Fibroblast of skin of abdomen (primary cell): Measurements from ENCODE around the gene DCLK2.

ENCODE experiments used
- DNase-seq: peaks from one replicate; pipeline ENCODE4 v3.0.0-alpha.2; 2013

Gene DCLK2

GRCh38 chr4:150117629-150118028, 39.4 kb downstream of the DCLK2 start:
- no peak for DNase-seq

GRCh38 chr4:150119492-150119891, 41.2 kb downstream of the DCLK2 start:
- peak; percentile 56 for DNase-seq

- DNase-seq: no peak
Observed at GRCh38 chr4:150123087-150123486, 44.8 kb downstream of the DCLK2 start.

GRCh38 chr4:150123796-150124677, 45.8 kb downstream of the DCLK2 start:
- DNase-seq: no peak

- peak; percentile 63 for DNase-seq
Observed at GRCh38 chr4:150126201-150126863, 48.1 kb downstream of the DCLK2 start.

- peak; percentile 87 for DNase-seq
Observed at GRCh38 chr4:150126864-150127203, 48.6 kb downstream of the DCLK2 start.

GRCh38 chr4:150127757-150128156, 49.5 kb downstream of the DCLK2 start:
- peak; percentile 63 for DNase-seq

- DNase-seq: peak; percentile 89
Observed at GRCh38 chr4:150130933-150131332, 52.7 kb downstream of the DCLK2 start.

- DNase-seq: no peak
Observed at GRCh38 chr4:150131581-150132228, 53.5 kb downstream of the DCLK2 start.

GRCh38 chr4:150133605-150134004, 55.4 kb downstream of the DCLK2 start:
- DNase-seq: no peak

- DNase-seq: no peak
Observed at GRCh38 chr4:150135134-150135772, 57.0 kb downstream of the DCLK2 start.

GRCh38 chr4:150136036-150136435, 57.8 kb downstream of the DCLK2 start:
- peak; percentile 83 for DNase-seq

GRCh38 chr4:150136481-150136880, 58.2 kb downstream of the DCLK2 start:
- peak; percentile 63 for DNase-seq

- no peak for DNase-seq
Observed at GRCh38 chr4:150139297-150139865, 61.1 kb downstream of the DCLK2 start.

GRCh38 chr4:150140774-150141400, 62.6 kb downstream of the DCLK2 start:
- DNase-seq: peak; percentile 74

GRCh38 chr4:150141756-150142155, 63.5 kb downstream of the DCLK2 start:
- no peak for DNase-seq

GRCh38 chr4:150142831-150143230, 64.6 kb downstream of the DCLK2 start:
- DNase-seq: no peak

- peak; percentile 69 for DNase-seq
Observed at GRCh38 chr4:150145090-150145945, 67.1 kb downstream of the DCLK2 start.

GRCh38 chr4:150145946-150146340, 67.7 kb downstream of the DCLK2 start:
- DNase-seq: peak; percentile 36

- DNase-seq: peak; percentile 57
Observed at GRCh38 chr4:150149381-150149780, 71.1 kb downstream of the DCLK2 start.

GRCh38 chr4:150150629-150151062, 72.4 kb downstream of the DCLK2 start:
- DNase-seq: no peak
